ENCODE results near the gene SLC2A9.

Gene SLC2A9

GRCh38 chr4:9880406-9881197 is 140.7 kb downstream of the SLC2A9 start:
- DNase-seq, result no peak

- DNase-seq, result no peak
These were observed 144.2 kb downstream of the SLC2A9 start for GRCh38 chr4:9877123-9877522.

GRCh38 chr4:9875516-9875915 is 145.8 kb downstream of the SLC2A9 start:
- no peak for DNase-seq

DNA sequence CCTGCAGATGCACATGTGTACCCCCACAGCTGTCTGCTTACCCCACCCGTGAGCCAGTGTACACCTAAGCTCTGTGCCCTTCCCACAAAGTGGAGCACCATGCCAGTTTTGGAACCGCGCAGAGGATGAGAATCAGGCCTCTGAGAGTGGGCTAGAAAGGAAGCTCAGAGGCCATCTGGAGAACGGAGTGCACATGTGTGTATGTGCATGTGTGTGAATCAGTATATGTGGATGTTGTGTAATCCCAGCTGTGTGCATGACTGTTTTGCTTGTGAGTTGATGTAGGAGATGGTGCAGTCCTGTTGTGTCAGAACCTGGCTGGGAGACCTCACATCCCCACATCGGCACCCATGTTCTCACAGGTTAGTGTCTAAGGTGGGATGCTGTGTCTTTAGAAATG is 146.9 kb downstream of the SLC2A9 start:
- no peak for DNase-seq

DNA sequence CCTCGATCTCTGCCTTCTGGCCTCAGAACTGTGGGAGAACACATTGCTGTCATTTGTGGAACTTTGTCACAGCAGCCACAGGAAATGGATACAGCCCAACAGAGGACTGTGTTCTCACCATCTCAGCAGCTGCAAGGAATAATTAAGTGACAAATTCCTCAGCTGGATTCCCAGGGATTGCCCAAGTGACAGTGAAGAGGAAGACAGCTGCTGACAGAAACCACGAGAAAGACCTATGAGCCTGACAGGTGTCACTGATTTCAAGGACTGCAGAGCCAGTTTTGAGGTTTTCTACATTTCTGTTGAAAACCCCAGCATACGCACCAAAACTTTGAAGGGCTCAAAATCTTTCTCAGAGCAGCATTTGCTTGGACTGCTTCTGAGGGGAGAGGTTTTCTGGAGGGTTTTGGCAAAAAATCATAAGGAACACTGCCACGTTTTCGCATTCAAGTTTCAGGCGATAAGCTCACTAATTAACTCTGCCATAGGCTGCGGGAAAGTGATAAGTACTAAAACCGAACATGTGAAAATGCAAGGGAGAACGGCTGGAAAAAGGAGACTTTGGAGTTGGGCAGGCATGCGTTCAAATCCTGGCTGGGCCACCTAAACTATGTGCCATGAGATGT is 151.0 kb downstream of the SLC2A9 start:
- DNase-seq, result no peak

DNA sequence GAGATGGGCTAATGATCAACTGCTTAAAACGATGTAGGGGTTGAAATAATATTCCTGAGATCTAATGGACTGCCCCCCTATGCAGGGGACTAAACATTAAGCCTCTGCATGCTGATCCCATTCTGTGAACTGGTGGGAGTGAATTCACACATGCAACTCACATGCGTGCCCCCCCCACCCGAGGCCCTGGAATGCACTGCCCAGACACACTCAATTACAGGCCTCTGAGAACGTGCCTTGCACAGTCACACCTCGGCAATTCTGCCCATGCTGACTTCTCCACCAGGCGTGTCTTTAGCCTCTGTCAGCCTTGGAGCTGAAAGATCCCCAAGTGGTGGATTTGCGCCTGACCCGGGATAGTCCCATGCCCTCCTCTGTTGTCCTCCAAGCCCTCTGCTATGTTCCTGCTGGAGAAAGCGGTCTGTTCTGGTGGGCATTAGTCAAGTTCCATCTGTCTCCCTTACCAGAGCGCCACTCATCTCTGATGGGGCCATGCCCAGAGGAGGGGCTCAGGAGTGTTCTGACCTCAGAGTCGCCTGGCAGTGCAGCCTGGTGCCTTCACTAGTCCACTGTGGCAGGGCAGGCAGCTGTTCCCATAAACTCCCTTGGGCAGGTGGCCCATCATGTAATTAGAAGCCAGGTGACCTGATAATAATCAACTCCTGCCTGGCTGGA is 153.4 kb downstream of the SLC2A9 start:
- DNase-seq, result no peak

GRCh38 chr4:9866931-9867330 is 154.4 kb downstream of the SLC2A9 start:
- DNase-seq, result no peak

GRCh38 chr4:9861561-9861960 is 159.7 kb downstream of the SLC2A9 start:
- DNase-seq, result no peak

DNA sequence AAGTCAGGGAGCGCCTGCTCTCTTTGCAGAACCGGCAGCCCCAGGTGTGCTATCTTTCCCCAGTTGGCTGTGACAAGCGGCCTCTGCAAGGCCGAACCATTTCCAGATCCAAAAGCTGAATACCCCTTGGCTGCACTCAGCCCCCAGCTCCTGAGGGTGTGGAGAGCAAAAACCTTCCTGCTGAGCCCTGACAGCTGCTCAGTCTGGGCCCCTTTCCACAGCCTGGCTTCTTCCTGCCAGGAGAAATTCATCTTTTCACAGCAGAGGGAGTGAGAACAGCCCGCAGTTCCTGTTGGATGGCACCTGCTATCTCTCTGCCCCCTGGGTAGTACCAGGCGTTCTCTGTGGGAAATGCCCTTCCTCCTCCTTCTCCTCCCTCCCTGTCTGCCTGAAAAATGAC is 161.5 kb downstream of the SLC2A9 start:
- no peak for DNase-seq

GRCh38 chr4:9849538-9849920 is 171.8 kb downstream of the SLC2A9 start:
- peak; percentile 53 for DNase-seq

DNA sequence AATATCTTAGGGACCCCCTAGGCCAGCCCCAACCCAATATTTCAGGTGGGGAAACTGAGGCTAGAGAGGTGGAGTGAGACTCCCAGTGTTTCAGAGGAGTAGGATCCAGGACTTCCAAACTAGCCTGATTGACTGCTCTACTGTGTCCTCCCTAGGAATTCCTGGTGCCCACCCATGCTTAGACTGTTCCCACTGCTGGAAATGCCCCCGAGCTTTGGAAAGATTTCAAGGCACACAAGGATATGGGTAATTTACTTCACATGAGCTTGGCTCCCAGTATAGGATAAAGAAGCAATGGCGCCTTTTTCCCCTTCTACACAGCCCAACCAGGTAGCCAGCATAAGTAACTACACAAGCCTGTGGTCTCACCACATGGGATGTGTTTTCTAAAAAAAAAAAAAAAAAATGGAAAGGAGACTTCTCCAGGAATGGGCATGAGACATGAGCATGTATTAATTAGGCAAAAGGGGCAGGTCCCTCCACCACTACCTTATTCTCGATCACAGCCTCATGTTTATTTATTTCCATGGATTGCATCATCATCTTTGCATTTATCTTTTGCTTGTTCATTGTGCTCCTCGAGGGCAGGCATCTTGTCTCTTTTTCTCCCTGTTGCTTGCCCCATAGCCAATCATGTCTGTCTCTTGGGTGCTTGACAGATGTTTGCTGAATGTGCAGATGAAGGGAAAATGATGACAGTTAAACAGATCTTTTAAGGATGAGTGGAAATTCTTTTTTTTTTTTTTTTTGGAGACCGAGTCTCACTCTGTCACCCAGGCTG is 173.1 kb downstream of the SLC2A9 start:
- no peak for DNase-seq

GRCh38 chr4:9845791-9846493 is 175.4 kb downstream of the SLC2A9 start:
- DNase-seq, result no peak

- DNase-seq, result no peak
These were observed 180.2 kb downstream of the SLC2A9 start for GRCh38 chr4:9841072-9841471.

GRCh38 chr4:9835430-9835829 is 185.9 kb downstream of the SLC2A9 start:
- DNase-seq, result no peak

DNA sequence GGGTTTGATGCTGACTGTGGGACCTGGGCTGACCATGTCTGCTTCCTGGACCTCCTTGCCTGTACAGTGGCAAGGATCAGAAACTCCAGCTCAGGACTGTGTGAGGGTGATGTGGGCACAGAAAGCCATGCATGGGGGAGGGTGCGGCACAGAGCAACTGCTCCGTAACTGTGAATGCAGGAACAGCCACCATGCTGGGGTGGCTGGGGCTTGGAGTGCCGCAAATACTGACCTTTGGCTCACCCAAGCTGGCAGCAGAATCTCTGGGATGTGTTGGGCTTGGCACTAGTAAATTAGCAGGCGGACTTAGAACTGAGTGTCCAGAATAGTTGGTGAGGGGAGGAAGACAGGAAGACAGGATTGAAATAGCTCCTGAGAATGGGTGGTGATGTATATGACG is 187.9 kb downstream of the SLC2A9 start:
- no peak for DNase-seq

DNA sequence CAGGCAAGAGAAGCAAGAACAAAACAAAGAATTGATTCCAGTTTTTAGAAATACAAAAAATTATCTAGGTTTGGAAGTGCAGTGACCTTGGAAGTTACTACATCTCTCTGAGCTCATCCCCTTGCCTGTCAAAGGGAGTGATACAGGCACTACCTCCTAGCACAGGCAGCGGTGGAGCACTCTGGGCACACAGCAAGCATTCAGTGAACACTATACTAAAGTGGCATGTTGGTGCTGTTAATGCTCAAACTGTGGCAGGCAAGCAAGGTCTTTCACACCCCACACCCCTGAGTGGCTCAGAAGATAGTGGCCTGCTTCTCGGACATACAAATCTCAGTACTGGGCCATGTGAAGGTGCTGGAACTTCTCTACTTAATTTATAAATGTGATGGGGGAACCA is 188.7 kb downstream of the SLC2A9 start:
- no peak for DNase-seq

DNA sequence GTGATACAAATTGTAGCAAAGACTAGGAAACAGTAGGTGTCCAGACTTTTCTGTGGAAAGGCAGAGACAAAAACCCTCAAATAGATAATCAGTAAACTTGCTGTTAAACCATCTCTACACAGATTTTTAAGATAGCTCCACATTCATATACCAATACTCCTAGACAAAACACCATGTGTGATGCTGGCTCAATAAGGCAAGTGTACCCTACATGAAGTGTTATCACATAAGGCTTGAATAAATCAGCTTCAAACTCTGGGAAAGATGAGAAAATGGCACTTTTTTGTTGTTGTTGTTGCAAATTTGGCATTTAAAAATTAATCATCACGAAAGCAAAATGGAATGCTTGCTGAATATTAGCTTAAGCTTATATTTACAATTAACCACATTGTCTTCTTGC is 194.7 kb downstream of the SLC2A9 start:
- DNase-seq, result no peak

GRCh38 chr4:9825049-9825448 is 196.2 kb downstream of the SLC2A9 start:
- no peak for DNase-seq

- no peak for DNase-seq
These were observed 201.0 kb downstream of the SLC2A9 start for GRCh38 chr4:9820343-9820742.

DNA sequence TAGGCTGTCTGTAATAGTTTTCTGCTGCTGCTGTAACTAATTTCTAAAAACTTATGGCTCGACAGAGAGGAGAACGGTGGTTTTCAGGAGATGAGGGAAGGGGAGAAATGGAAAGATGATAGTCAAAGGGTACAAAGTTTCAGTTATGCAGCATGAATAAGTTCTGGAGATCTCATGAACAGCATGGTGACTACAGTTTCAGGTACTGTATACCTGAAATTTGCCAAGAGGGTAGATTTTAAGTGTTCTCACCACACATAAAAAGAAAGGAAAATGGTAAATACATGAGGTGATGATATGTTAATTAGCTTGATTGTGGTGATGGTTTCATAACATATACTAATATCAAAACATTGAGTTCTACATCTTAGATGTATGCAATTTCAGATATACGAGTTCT is 205.0 kb downstream of the SLC2A9 start:
- no peak for DNase-seq

- no peak for DNase-seq
These were observed 208.6 kb downstream of the SLC2A9 start for GRCh38 chr4:9812501-9813340.

DNA sequence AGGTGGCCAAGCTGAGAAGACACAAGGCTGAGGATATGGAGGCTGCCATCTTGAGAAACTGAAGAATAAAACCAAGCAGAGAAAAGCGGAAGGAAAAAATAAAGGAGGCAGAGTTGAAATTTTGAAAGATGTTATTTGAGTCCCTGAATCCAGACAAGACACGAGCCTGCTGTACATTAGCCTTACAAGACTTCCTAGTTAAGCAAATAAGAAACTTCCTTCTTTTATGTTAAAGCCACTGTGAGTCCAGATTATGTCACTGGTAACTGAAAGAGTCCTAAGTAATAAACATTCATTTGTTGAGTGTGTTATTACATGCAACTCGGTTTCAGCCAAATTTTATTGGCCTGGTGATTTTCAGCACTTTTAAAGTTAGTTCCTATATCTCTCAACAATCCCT is 209.5 kb downstream of the SLC2A9 start:
- DNase-seq, result no peak

All from retina (tissue), 1 donor.